Activated naive CD4-positive, alpha-beta T cell treated with anti-CD3 and anti-CD28 coated beads for 36 hours (primary cell): ENCODE measurements around the gene IDUA. TPM values are rescaled to one million over a fixed set of nuclear protein-coding genes. Genes with fewer than 3 reads are reported as not detected.
"Not testable (repeated sequence)": the region's sequence is repeated elsewhere in the genome, so short reads cannot be mapped to it uniquely, and the experiment has no call there.

Source experiments
- CTCF ChIA-PET: fragments of 350-600 bp; sonication (Branson Sonifier 250); formaldehyde crosslinking; loops from one replicate; lab custom pipeline; 2021; ENCODE audit warnings: antibody characterized with exemption; lab: Charles Lee
- DNase-seq: peaks from one replicate; pipeline ENCODE4 v3.0.0-alpha.2; 2020
- H3K27ac Mint-ChIP-seq: one replicate; pipeline ENCODE4 v1.8.0; 2021; ENCODE audit warnings: mild to moderate bottlenecking, mixed read lengths
- H3K27me3 Mint-ChIP-seq: one replicate; pipeline ENCODE4 v1.8.0; 2021; ENCODE audit warnings: low read depth, mixed read lengths
- H3K36me3 Mint-ChIP-seq: one replicate; pipeline ENCODE4 v1.8.0; 2021; ENCODE audit warnings: low read depth, mixed read lengths
- H3K4me1 Mint-ChIP-seq: one replicate; pipeline ENCODE4 v1.8.0; 2021; ENCODE audit warnings: low read depth, mixed read lengths
- H3K4me3 Mint-ChIP-seq: one replicate; pipeline ENCODE4 v1.8.0; 2021; ENCODE audit warnings: mild to moderate bottlenecking, moderate library complexity, mixed read lengths
- H3K9me3 Mint-ChIP-seq: one replicate; pipeline ENCODE4 v1.8.0; 2021; ENCODE audit warnings: mixed read lengths
- intact Hi-C: fragments of 100-400 bp; cut with micrococcal nuclease; formaldehyde crosslinking; loops from one replicate; pipeline ENCODE4 v1.15.1; 2023
- total RNA-seq, 2 experiments: library from RNA; stranded (reverse); gene quantifications; one replicate each; pipeline ENCODE4 v1.2.3, GENCODE V29; 2021

IDUA gene
- 10 to 100 TPM in 1 of 2 experiments, 1 to 10 TPM in 1; 9.5 to 10.5 TPM for total RNA-seq

DNA sequence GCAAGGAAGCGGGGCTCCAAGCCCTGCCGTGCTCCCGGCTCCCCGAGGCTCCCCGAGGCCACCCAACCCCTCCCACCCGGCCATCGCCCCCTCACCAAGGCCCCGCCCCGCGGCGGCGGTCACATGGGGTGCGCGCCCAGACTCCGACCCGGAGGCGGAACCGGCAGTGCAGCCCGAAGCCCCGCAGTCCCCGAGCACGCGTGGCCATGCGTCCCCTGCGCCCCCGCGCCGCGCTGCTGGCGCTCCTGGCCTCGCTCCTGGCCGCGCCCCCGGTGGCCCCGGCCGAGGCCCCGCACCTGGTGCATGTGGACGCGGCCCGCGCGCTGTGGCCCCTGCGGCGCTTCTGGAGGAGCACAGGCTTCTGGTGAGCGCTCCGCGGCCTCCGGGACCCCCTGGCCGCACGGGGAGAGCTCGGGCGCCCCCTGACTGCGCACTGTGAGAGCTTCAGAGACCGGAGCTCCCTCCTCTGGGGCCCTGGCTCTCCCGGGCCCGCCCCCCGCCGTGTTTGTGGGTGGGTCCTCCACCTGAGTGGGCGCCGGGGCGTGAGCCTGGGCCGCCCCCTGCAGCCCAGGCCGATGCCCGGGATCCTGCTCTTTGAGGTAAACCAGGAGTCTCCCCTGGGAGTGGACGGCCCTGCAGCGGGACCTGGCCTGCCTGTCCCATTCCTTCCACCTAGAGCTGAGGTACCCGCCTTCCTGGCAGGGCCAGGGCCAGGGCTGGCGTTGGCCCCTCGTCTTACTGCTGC, at the start of gene IDUA:
Gene IDUA (plus strand): TSS at position 166 of the 745 bp plus-strand sequence. CDS start 41 bp downstream, at position 207.
- Mint-ChIP-seq H3K27me3 (no peaks in the 10 kb centered on the region), H3K27ac (peak within 1 kb of the TSS; percentile 74), H3K4me1 (peaks cover 28% of the 10 kb centered on the region), H3K4me3 (peak within 1 kb of the TSS; percentile 91), H3K9me3 (no peaks in the 10 kb centered on the region), H3K36me3 (peaks cover 2% of the 10 kb centered on the region)
- CTCF ChIA-PET = interaction anchor here (0.9 to 2.8 kb wide), 10 partner anchors 12 to 245 kb away, joined by 3 to 10 read pairs (median 3); no protein-coding TSS in a partner anchor
- intact Hi-C loops = loop anchor here (1.0 to 5.0 kb wide), 5 partner anchors 14 to 385 kb away; partner anchors contain the start of genes DGKQ, GAK and TMEM175
- DNase-seq = peak; percentile 87

DNA sequence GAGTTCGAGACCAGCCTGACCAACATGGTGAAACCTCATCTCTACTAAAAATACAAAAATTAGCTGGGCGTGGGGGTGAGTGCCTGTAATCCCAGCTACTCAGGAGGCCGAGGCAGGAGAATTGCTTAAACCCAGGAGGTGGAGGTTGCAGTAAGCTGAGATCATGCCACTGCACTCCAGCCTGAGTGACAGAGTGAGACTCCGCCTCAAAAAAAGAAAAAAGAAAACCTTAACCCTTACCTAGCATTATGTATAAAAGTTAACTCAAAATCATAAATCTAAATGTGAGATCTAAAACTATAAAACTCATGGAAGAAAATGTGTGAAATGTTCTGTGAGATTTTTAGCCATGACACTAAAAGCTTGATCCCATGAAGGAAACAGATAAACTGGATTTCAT, 47.3 kb upstream of the IDUA start:
- CTCF ChIA-PET, H3K4me1 Mint-ChIP-seq, H3K36me3 Mint-ChIP-seq, H3K27me3 Mint-ChIP-seq, DNase-seq, H3K27ac Mint-ChIP-seq, H3K4me3 Mint-ChIP-seq, H3K9me3 Mint-ChIP-seq, intact Hi-C loops: not testable (repeated sequence)

DNA sequence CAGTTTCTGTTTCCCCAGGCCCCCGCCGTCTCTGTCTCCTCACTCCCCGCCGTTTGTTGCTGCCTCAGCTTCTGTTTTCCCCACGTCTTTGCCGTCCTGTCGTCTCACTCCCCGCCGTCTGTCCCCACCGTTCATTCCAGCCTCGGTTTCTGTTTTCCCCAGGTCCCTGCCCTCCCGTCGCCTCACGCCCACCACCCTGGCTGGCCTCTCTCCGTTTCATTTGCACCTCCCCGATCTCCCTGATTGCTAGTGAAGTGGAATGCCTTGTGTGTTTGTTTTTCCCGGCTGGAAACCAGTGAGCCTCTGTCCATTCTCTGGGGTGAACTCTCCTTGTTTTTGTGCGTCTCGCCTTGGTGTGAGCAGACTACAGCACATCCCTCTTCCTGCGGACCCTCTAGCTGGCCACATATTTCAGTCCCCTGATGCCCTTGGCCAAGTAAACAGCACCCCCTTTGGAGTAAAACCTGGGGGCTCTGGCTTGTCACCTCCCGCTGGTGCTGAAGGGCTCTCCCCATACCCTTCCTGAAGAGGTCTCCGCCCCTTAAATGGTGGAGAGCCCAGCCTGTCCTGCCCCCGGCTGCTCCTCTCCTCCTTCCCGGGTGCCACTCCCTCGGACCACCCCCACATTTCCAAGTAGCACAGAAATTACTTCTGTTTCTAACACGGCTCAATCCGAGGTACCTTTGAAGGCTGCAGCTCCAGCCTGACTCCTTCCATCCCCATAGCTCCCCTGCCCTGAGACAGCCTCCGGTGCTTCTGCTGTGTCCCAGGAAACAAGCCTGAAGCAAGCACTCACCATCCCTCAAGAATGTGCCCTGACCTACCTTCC, 41.4 kb upstream of the IDUA start:
- H3K27ac Mint-ChIP-seq = no peak overlapping the region
- CTCF ChIA-PET = no interaction called here
- intact Hi-C loops = no loop called here
- H3K9me3 Mint-ChIP-seq = no peaks in the 10 kb centered on the region
- no peak overlapping the region for H3K4me3 Mint-ChIP-seq
- peak; percentile 1 for DNase-seq
- H3K36me3 Mint-ChIP-seq = peaks cover 2% of the 10 kb centered on the region
- H3K4me1 Mint-ChIP-seq = peaks cover 11% of the 10 kb centered on the region
- no peaks in the 10 kb centered on the region for H3K27me3 Mint-ChIP-seq

DNA sequence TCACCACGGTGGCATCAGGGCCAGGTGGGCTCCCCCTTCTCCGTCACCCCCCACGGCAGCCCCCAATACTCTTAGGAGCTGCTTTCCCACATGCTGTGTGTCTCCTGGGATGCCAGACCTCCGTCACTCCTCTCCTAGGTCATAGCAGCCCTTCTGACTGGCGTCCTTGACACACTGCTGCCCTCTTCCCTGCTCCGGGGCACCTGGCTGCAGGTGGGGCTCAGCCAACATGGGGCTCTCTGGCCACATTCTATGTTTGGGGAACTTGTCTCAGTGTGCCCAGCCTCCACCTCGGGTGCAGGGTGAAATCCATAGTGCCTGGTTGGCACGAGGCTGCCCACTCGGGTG, 40.8 kb upstream of the IDUA start:
- DNase-seq = no peak
- Mint-ChIP-seq H3K9me3 (no peaks in the 10 kb centered on the region), H3K27ac (no peak overlapping the region), H3K27me3 (no peaks in the 10 kb centered on the region), H3K36me3 (peaks cover 2% of the 10 kb centered on the region), H3K4me3 (no peak overlapping the region), H3K4me1 (peaks cover 11% of the 10 kb centered on the region)
- CTCF ChIA-PET = no interaction called here
- intact Hi-C loops = no loop called here

DNA sequence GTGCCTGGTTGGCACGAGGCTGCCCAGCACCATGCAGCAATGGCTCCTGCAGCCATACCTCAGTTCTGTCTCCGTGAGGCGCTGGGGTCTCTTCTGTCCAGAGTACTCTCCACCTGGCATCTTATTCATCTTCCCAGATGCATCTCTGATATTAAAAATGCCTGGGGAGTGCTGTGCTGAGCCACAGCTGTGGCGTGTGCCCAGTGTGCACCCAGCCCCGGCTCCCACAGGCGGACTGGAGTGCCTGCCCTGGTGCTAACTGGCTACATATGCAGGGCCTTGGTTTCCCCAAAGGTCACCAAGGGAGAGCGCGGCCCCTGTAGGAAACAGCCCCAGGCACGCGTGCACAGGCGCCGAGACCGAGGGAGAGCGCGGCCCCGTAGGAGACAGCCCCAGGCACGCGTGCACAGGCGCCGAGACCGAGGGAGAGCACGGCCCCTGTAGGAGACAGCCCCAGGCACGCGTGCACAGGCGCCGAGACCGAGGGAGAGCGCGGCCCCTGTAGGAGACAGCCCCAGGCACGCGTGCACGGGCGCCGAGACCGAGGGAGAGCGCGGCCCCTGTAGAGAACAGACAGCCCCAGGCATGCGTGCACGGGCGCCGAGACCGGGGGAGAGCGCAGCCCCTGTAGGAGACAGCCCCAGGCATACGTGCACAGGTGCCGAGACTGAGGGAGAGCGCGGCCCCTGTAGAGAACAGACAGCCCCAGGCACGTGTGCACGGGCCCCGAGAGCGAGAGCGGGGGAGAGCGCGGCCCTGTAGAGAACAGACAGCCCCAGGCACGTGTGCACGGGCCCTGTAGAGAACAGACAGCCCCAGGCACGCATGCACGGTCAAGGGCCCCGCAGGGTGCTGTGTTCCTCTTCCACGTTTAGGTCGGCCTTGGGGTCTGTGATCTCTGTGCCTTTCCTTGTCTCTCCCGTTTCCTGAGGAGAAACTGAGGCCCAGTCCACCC, 40.0 kb upstream of the IDUA start:
- peaks cover 11% of the 10 kb centered on the region for H3K4me1 Mint-ChIP-seq
- no peaks in the 10 kb centered on the region for H3K27me3 Mint-ChIP-seq
- intact Hi-C loops = no loop called here
- CTCF ChIA-PET = no interaction called here
- H3K9me3 Mint-ChIP-seq = no peaks in the 10 kb centered on the region
- H3K27ac Mint-ChIP-seq = no peak overlapping the region
- peaks cover 2% of the 10 kb centered on the region for H3K36me3 Mint-ChIP-seq
- no peak for DNase-seq
- no peak overlapping the region for H3K4me3 Mint-ChIP-seq

DNA sequence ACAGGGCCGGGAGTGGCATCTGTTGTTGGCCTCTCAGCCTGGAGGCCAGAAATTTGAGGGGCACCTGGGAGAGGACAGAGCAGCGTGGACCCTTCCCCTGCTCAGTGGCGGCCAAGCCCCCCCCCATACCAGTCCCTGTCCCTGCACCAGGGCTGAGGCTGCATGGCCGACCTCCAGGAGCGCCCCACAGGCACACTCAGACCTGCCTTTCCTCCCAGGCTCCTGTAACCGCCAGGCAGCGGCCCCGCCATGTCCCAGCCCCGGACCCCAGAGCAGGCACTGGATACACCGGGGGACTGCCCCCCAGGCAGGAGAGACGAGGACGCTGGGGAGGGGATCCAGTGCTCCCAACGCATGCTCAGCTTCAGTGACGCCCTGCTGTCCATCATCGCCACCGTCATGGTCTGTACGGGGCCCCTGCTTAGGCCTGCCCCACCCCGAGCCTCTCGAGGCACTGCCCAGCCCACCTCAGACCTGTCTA, 39.3 kb upstream of the IDUA start:
- intact Hi-C loops = no loop called here
- peaks cover 11% of the 10 kb centered on the region for H3K4me1 Mint-ChIP-seq
- H3K27me3 Mint-ChIP-seq = no peaks in the 10 kb centered on the region
- H3K36me3 Mint-ChIP-seq = peaks cover 2% of the 10 kb centered on the region
- H3K4me3 Mint-ChIP-seq = no peak overlapping the region
- no peak for DNase-seq
- CTCF ChIA-PET = no interaction called here
- no peak overlapping the region for H3K27ac Mint-ChIP-seq
- no peaks in the 10 kb centered on the region for H3K9me3 Mint-ChIP-seq

DNA sequence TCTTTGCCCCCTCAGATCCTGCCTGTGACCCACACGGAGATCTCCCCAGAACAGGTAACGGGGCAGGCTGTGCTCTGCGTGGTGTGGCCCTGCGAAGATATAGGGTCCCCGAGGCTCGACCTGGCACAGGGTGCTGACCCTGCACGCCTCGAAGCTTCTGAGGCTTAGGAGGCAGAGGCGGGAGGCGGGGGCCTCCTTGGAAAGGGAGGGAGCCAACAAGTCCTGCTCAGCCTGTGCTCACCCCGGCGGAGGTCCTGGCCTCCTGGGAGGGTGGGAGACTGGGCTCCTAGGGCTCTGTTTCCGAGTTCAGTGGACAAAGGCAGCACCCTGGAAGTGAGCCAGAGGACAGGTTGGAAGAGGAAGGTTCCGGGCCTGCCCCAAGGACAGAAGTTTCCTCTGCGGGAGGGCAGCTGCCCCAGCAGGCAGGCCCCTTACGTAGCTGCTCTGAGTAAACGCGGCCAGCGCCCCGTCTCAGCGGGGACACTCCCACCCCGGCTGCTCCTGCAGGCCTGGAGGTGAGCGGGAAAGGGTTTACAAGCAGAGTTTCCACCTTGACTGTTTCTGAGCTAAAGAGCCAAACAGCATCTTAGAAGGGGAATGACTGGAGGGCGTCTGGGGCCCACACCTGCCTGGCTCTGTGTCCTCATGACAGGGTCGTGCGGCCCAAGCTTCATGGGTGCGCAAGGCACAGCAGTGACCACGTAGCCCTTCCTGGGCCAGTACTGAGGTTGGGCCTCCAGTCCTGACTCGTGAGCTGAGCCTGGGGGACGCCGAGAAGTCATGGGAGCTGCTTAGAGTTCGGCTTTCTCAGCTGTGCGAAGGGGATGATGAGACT, 38.5 kb upstream of the IDUA start:
- DNase-seq = no peak
- Mint-ChIP-seq H3K4me3 (no peak overlapping the region), H3K27me3 (no peaks in the 10 kb centered on the region), H3K9me3 (no peaks in the 10 kb centered on the region), H3K36me3 (no peaks in the 10 kb centered on the region), H3K4me1 (peaks cover 11% of the 10 kb centered on the region), H3K27ac (no peak overlapping the region)
- CTCF ChIA-PET = no interaction called here
- intact Hi-C loops = no loop called here

DNA sequence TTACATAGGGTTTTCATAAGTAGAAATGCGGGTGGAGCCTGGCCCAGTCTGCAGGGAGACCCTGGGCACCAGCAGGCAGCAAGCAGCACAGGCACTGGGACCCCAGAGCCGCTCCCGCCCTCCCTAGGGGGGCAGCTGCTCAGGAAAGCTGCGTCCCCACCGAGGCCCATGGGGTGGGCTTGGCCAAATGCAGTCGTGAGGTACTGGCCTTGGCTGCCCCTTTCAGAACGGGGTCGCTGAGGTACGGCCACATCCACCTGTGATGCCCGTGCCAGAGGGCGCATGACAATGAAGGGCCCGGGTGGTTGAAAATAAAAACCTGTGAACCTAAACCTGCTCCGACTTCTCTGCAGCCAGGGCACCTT, 37.9 kb upstream of the IDUA start:
- CTCF ChIA-PET = no interaction called here
- Mint-ChIP-seq H3K9me3 (no peaks in the 10 kb centered on the region), H3K36me3 (no peaks in the 10 kb centered on the region), H3K27me3 (no peaks in the 10 kb centered on the region), H3K4me3 (no peak overlapping the region), H3K27ac (no peak overlapping the region), H3K4me1 (peaks cover 11% of the 10 kb centered on the region)
- intact Hi-C loops = no loop called here
- no peak for DNase-seq

DNA sequence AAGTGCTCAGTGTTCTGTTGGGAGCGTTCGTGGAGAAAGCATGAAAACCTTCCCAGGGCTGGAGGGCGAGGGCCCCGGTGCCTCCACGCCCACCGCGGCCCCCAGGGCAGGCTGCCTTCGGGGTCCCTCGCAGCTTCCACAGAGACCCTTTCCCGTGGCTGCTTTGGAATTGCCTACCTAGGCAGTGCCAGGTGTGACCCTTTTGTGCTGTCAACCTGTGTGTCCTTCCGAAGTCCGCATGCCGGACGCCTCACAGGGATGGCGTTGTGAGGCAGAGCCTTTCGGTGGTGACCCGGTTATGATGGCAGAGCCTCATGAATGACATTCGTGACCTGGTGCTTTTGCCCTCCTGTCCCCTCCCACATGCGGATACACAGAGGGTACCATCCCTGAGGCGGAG, 37.2 kb upstream of the IDUA start:
- Mint-ChIP-seq H3K27ac (no peak overlapping the region), H3K27me3 (no peaks in the 10 kb centered on the region), H3K9me3 (no peaks in the 10 kb centered on the region), H3K4me3 (no peak overlapping the region), H3K4me1 (peaks cover 11% of the 10 kb centered on the region), H3K36me3 (no peaks in the 10 kb centered on the region)
- CTCF ChIA-PET = no interaction called here
- intact Hi-C loops = no loop called here
- no peak for DNase-seq

DNA sequence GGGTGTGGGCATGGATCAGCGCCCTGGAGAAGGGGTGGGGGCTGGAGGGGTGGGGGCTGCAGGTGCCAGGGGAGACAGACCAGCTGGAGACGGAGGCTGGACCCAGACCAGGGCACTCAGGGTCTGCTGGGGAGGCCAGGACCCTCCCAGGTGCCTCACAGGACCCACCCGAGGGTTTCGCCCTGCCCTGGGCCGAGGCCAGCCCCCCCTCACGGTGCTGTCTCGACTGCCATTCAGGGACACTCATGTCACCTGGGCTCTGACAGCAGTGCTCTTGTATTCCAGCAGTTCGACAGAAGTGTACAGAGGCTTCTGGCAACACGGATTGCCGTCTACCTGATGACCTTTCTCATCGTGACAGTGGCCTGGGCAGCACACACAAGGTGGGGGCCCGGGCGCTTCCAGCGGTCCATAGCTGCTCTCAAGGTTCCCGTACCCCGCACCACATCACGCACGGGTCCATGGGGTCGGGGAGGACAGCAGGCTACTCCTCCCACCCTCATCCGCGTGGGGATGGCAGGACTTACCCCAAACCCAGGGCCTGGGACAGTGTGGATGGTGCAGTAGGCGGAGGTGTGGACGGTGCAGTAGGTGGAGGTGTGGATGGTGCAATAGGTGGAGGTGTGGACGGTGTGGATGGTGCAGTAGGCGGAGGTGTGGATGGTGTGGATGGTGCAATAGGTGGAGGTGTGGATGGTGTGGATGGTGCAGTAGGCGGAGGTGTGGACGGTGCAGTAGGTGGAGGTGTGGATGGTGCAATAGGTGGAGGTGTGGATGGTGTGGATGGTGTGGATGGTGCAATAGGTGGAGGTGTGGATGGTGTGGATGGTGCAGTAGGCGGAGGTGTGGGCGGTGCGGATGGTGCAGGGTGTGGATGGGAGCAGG, 36.5 kb upstream of the IDUA start:
- CTCF ChIA-PET = no interaction called here
- no peak overlapping the region for H3K27ac Mint-ChIP-seq

DNA sequence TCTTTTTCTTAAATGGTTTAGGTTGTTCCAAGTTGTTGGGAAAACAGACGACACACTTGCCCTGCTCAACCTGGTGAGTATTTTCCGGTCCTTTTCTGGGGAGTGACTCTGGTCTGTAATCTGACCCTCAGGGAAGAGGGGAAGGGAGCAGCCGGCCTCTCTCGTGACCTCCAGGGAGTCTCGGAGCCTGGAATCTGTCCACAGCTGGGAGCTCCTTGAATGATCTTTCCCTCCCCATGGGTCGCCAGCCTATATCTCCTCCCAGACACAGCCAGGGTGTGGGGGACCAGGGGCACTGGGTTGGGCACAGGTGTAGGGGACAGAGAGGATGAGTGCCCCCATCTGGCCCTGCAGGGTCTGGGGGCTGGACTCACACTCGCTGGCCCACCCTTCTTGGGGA, 35.7 kb upstream of the IDUA start:
- CTCF ChIA-PET = no interaction called here
- DNase-seq = peak; percentile 2
- no peak overlapping the region for H3K4me3 Mint-ChIP-seq
- no peak overlapping the region for H3K27ac Mint-ChIP-seq
- no peaks in the 10 kb centered on the region for H3K27me3 Mint-ChIP-seq
- H3K36me3 Mint-ChIP-seq = no peaks in the 10 kb centered on the region
- H3K9me3 Mint-ChIP-seq = no peaks in the 10 kb centered on the region
- peaks cover 3% of the 10 kb centered on the region for H3K4me1 Mint-ChIP-seq
- intact Hi-C loops = no loop called here

More for the DNA sequence above, 36.5 kb upstream of the IDUA start:
- H3K27me3 Mint-ChIP-seq = no peaks in the 10 kb centered on the region
- peak; percentile 0 for DNase-seq
- intact Hi-C loops = no loop called here
- H3K9me3 Mint-ChIP-seq = no peaks in the 10 kb centered on the region
- no peak overlapping the region for H3K4me3 Mint-ChIP-seq
- peaks cover 8% of the 10 kb centered on the region for H3K4me1 Mint-ChIP-seq
- H3K36me3 Mint-ChIP-seq = no peaks in the 10 kb centered on the region
